GM18873 (cell line): Measurements from ENCODE around the gene PRRC1.
A peak's percentile ranks its signal among the peaks of the same experiment; 100 is the strongest.

Experiments used
- ATAC-seq: cut with Tn5 transposase; IDR thresholded peaks from one replicate; pipeline ENCODE4 v1.9.1; 2021; ENCODE audit warnings: mild to moderate bottlenecking, moderate library complexity, moderate number of reproducible peaks; ENCODE audit not compliant: unreplicated experiment, low FRiP score

PRRC1 gene

GRCh38 chr5:127517480-127518318, at the start of gene PRRC1:
PRRC1 (plus strand) TSS chr5:127517640; CDS start chr5:127523480, 5,840 bp downstream.
- ATAC-seq = peak; percentile 87

DNA sequence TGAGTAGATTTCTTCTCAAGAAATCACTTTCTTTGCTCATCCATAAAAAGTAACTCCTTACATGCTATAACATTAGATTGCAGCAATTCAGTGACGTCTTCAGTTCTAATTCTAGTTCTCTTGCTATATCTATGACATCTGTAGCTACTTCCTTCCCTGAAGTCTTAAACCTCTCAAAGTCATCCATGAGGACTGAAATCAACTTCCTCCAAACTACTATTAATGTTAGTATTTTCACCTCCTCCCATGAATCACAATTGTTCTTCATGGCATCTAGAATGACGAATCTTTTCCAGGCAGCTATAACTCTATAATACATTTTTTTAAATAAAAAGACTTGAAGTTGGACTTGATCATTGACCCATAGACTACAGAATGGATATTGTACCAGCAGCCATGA, 46.2 kb upstream of the PRRC1 start:
- no peak for ATAC-seq

DNA sequence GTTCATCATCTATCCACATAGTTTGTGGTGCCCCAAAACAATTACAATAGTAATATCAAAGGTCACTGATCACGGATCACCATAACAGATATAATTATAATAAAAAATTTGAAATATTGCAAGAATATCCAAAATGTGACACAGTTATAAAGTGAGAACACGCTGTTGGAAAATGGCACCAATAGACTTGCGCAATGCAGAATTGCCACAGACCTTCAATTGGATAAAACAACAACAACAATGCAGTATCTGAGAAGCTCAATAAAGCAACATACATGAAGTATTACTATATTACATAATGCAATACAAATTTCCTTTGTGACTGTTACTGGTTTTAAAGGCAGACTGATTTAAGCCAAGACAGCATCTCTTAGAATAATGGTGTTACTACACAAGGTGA, 44.7 kb upstream of the PRRC1 start:
- no peak for ATAC-seq

DNA sequence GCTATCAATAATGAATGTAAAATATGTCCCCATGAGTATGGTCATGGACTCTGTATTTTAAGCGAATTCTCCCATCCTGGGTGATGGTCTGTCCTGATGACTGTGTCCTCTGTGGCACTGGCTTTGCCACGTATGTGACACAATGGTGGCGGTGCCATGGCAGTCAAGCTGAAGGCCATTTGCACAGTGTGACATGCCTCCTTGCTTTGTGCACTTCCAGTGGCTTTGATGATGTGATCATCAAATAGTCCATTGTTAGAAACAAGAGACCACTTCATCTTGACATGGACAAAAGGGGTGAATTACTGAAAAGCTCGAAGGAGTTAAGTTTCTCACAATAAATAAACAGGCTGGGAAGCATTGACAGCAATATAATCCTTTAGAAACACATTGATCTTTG, 31.0 kb upstream of the PRRC1 start:
- no peak for ATAC-seq

- no peak for ATAC-seq
These were observed 24.3 kb upstream of the PRRC1 start for GRCh38 chr5:127492854-127493738.

GRCh38 chr5:127498548-127498947, 18.9 kb upstream of the PRRC1 start:
- no peak for ATAC-seq

GRCh38 chr5:127505905-127506304, 11.5 kb upstream of the PRRC1 start:
- ATAC-seq = no peak

DNA sequence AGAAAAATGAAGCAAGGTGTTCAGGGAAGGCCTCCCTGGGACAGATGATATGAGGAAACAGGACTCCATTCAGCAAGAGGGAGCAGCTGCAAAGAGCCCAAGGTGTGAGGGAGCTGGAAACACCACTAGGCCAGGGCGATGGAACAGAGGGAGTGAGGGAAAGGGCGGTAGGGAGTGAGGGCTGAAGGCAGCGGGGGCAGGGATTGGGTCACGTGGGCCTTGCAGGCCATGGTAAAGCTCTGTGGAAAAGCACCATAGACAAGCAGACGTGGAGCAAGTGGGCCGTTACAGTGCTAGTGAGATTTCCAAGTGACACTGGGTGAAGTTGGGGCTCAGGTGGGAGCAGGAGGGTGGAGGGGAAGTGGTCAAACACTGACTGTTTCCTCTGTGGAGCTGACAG, 10.8 kb upstream of the PRRC1 start:
- ATAC-seq = no peak

DNA sequence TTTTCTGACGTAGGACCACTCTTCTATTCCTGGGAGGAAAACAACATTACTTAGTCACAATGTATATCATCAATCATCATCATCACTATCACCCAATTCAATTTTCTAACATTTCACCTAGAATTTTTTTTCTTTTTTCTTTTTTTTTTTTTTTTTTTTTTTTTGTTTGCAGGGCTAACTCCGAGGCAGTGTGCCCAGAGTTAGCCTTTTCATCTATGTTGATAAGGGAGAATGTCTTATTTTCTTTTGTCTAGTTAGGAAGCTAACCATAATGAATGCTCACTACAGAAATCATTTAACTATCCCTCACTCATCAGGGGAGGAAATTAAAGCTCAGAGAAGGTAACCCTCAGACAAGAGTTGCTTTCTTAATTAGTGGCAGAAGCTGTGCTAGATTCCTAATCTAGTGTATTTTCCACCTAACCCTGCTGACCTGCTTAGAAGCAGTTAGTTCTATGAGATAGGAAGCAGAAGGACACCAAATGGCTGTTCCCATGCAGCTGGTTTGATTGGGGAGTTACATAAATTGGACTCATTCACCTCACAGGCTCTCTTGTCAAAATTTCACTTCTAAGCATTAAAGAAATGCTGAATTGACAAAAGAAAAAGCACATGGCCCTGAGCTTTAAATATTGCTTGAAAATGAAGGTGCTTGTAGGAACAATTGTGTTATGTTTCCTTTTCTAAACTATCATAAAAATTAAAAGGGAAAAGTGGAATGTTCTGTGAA, 8.6 kb upstream of the PRRC1 start:
- no peak for ATAC-seq

DNA sequence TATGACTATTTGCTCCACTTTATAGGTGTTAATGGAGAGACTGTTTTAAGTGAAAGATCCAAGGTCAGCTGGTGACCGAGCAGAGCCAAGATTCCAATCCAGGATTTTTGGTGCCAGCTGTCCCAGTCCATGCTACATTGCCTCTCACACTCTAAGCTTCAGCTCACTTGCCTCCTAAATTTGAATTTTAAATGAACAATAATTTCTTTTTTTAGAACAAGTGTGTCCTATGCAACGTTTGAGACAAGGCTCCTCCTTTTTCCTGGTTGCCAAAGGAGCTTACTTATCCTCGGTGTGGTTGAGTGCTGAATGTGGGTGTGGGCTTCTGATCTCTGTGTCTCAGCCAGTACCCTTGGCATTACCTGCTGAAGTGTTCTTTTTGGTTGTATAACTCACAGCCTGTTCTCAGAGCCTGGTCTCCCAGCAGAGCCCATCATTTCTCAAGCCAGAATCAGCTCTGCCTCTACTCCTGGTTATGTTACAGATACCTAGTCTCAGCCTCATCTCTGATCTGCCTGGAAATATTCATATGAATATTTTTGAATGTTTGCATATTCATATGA, 4.0 kb upstream of the PRRC1 start:
- ATAC-seq = no peak

GRCh38 chr5:127514816-127515215, 2.6 kb upstream of the PRRC1 start:
- no peak for ATAC-seq

GRCh38 chr5:127515693-127516440, 1.6 kb upstream of the PRRC1 start:
- ATAC-seq = no peak

GRCh38 chr5:127517110-127517479, 345 bp upstream of the PRRC1 start:
- ATAC-seq = peak; percentile 23

GRCh38 chr5:127518319-127518621, 830 bp downstream of the PRRC1 start:
- ATAC-seq = no peak

- no peak for ATAC-seq
These were observed 2.1 kb downstream of the PRRC1 start for GRCh38 chr5:127519527-127519926.

- ATAC-seq = no peak
These were observed 3.8 kb downstream of the PRRC1 start for GRCh38 chr5:127521138-127521770.

- no peak for ATAC-seq
These were observed 7.7 kb downstream of the PRRC1 start for GRCh38 chr5:127525181-127525580.

- no peak for ATAC-seq
These were observed 12.7 kb downstream of the PRRC1 start for GRCh38 chr5:127529904-127530682.

DNA sequence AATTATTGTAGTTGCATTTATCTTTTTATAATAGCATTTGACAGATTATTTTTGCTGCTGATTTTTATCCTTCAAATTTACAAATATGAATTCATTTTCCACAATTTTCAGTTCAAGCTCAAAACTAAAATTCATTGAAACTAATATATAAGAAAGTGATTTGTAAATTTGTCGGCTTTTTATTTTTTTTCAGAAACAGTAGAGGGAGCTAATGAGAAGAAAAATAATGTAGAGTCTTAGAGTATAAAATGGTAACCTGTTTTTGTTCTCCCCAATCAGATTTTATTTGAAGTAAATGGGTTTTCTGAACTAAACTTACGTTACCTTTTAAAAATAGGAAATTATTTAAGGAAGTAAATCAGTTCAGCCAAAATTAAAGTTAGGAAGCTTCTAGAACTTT, 19.2 kb downstream of the PRRC1 start:
- ATAC-seq = no peak
